GM12892 (cell line): ENCODE results near the gene GAL3ST2.
A peak's percentile ranks its signal among the peaks of the same experiment; 100 is the strongest.
"Not testable (repeated sequence)": the region's sequence is repeated elsewhere in the genome, so short reads cannot be mapped to it uniquely, and the experiment has no call there.

ENCODE experiments used
- DNase-seq: peaks from one replicate; pipeline ENCODE4 v3.0.0; 2011; ENCODE audit not compliant: insufficient read length
- FAIRE-seq: peaks from 2 replicates; lab custom pipeline; 2011; peaks lifted over from hg19 to GRCh38; lab: Jason Lieb, UNC
- POLR2A ChIP-seq: IDR thresholded peaks from 2 replicates; pipeline ENCODE4 v1.6.1; 2011; ENCODE audit warnings: low read depth, low read length, control low read depth
- POLR2AphosphoS5 ChIP-seq: IDR thresholded peaks from 2 replicates; pipeline ENCODE4 v1.6.1; 2011; ENCODE audit warnings: low read depth, low read length, control low read depth
- TAF1 ChIP-seq: IDR thresholded peaks from 2 replicates; pipeline ENCODE4 v1.6.1; 2011; ENCODE audit warnings: low read depth, mild to moderate bottlenecking, control low read depth, low read length, borderline replicate concordance

The GAL3ST2 gene

DNA sequence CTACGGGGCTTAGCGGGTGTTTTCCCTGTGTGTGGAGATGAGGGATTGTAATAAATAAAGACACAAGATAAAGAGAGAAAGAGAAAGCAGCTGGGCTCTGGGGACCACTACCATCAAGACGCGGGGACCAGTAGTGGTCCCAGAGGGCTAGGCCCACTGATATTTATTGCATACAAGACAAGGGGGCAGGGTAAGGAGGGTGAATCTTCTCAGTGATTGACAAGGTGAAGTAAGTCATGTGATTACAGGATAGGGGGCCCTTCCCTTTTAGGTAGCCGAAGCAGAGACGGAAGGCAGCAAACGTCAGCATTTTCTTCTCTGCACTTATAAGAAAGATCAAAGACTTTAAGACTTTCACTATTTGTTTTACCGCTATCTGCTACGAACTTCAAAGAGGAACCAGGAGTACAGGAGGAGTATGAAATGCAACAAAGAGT, 4.5 kb upstream of the GAL3ST2 start:
- peak; percentile 80 for FAIRE-seq
- TF ChIP-seq TAF1 (no peak), POLR2A (no peak), POLR2AphosphoS5 (no peak)
- DNase-seq: no peak

DNA sequence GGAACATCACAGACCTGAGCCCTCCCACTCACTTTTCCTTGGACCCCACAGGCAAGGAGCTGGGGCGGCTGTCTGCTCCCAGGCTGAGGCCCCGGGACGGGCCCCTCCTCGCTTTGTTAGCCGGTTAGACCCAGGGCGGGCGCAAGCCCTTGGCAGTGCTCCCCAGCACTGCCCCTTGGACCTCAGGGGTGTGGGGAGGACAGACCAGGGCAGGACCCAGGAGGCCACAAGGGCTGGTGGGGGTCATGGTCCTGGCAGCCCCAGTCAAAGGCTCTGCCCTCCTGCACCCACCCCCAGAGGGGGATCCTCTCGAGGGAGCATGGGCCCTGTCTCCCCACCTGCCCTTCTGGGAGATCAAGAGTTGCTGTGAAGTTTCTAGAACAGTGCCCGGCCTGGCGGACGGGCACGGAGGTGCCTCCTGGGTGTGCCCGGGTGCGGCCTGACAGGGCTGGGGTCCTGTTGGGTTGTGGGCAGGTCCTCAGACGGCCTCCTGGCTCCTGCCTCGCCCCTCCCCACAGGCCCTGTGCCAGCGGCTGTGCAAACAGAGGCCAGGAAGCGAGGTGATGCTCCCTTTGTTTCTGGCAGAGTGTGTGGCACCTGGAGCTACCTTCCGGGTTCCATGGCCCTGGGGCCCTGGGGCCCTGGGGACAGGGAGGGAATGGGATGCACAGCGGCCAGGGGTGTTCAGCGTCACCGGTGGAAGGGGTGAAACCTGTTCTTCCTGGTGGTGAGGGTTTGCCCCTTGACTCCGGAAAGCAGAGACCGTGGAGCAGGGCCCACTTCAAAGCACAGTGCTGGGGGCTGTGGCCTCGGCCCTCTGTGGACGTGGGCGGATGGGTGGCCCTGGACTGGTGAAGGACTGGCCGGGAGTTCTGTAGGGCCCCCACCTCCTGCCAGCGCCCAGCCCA, 2.9 kb upstream of the GAL3ST2 start:
- DNase-seq (no peak), FAIRE-seq (no peak)
- TF ChIP-seq POLR2AphosphoS5 (no peak), POLR2A (no peak), TAF1 (no peak)

DNA sequence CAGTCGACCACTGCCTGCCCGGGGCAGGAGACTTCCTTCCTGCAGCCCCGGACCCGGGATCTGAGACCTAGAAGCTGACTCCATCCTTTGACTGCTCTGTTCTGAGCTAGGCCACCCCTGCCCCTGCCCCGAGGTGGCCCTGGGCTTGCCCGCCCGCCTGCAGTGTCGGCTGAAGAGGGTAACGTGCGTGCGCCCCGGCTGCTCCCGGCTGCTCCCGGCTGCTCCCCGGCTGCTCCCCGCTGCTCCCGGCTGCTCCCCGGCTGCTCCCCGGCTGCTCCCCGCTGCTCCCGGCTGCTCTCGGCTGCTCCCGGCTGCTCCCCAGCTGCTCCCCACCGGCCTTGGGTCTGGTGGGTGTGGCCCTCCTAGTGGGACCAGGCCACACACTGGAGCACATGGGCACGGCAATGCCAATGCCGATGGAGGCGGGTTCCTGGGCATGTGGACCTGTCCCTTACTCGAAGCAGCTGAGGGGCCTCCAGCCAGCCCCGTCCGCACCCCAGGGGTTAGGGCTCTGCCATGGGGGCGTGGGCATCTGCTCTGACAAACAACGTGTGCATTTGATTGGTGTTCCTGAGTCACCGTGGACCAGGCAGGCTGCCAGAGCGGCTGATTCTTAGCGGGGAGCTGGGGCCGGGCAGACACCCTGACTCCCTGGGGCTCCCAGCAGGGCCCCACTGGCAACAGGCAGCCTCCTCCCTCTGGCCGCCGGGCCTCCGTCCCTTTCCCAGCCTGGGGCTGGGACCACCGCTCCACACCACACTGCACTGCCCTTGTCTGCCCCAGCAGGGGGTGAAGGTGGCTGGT, 2.0 kb upstream of the GAL3ST2 start:
- DNase-seq (no peak), FAIRE-seq (no peak)
- no peak for TF ChIP-seq POLR2A

DNA sequence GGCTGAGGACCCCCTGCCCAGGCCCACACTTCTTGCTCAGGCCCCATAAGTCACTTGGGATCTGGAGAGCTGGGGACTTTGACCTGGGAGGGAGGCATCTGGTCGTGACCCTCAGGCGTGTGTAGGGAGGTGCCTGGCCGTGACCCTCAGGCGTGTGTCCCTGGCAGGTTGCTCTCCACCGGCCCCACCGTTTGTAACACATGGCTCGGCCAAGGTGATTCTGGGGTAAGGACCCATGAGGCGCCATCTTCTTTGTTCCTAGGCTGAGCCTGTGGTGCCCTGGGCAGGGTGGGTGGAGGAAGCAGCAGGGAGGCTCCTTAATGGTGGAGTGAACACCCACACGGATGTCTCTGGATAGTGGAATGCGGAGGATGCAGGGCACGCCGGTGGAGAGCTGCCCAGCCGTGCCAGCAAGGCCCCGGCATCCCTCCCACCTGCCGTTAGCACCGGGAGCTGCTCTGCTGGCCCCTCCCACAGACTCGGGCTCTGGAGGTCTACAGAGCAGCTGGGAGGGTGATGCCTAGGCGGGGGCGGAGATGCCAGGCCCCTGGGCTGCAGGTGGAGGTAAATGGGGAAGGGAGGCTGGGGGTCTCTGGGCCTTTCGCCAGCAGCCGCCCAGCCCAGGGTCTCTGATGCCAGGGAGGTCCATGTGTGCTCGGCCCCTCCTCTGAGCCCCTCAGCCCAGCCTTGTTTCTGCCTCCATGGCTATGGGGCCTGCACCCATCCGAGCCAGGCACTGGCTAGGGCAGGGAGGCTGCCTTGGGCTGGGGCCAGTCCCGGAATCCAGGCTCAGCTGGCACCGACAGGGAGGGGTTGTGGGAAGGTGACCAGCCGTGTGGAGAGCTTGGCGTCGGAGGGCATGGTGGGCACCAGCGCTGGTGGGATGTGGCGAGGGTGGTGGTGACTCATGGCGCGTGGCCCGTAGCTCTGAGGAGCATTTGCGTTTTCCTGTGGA, 1.1 kb upstream of the GAL3ST2 start:
- FAIRE-seq (no peak), DNase-seq (peak; percentile 9)
- TF ChIP-seq POLR2A (no peak), POLR2AphosphoS5 (no peak), TAF1 (no peak)

DNA sequence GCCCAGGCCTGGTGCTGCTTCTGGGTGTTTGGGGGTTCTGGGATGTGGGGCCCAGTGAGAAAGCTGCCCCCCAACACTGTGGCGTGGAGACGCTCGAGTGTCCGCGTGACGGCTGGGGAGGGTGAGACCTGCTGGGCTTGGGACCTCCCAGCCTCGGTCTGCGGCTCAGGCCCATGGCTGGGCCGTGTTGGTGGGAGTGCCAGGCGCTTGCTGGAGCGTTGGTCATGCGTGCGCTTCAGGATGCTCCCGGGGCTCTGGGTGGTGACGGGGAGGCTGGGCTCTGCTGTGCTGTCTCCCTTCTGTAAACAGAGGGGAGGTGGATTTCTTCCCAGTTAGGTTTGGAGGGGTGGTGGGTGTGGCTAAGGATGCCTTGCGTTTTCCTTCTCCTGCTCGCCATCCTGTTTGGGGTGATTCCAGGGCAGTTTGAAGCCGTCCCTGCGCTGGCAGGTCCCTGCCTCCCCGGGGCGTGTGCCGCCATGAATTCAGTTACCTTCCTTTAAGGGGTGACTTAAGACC, 606 bp downstream of the GAL3ST2 start:
- FAIRE-seq: no peak
- no peak for DNase-seq
- TF ChIP-seq POLR2AphosphoS5 (no peak), TAF1 (no peak), POLR2A (no peak)

DNA sequence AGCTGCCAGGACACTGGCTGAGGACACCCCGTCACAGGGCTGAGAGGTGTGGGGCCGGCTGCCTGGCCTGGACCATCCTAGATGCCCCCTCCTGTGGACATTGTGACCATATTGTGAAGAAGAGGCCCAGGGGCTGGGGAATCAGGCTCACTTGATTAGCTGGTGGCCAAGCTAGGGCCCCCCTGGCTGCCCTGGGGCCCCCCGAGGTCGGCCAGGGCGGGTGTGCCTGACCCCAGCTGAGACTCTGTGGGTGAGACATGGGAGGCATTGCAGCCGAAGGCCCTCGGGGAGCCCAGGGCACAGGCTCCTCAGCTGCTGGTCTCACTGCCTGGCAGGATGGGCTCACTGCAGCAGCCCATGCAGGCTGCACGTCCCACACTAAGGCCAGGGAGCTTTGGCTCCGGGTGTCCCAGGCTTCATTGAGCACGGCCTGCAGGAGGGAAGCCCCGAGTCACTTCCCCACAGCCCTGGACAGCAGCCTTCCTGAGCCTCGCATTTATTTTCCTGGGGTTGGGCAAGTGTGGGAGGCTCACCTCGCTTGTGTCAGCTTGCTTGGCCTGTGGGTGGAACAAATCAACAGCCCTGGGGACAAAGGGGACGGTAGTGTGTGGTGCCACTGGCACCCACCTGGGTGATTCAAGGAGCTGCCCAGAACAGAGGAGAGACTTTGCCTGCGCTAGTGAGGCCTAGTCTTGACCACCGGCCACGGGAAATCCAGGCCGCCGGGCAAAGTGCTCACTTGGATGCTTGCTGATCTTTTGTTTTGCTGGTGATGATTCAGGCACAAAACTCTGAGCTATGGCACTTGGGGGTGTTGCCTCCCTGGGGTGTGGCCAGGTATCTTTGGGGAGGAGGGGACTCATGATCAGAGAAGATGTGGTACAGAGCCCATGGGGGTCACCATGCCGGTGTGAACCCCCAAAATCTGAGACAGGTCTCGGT, 1.3 kb downstream of the GAL3ST2 start:
- no peak for DNase-seq
- TF ChIP-seq TAF1 (no peak), POLR2A (no peak), POLR2AphosphoS5 (no peak)
- no peak for FAIRE-seq

DNA sequence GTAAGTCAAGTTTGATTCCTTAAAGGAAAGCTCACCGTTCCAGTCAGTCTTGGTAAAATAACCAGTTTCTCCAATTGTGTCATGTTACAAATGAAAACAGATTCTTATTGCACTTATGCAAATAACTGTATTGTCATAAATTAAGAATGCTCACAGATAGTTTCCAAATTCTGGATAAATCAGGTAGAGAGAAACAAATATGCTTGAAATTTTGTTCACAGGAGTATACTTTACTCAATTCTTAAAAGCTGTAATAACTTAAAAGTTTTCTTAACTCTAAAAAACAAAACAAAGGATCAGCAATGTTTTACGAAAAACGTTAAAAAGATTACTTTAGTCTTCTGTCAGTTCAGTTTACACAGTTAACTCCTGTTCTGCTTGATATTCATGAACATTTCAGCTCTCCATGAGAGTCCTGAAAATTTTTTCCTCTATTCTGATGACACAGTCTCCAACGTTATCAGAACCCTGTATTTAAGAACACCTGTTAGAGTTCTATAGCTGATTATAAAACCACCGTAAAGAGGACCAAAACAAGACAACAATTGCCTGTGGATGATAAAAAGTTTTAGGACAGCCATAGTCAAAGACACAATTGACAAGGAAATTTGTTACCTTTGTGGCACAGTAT, 4.4 kb downstream of the GAL3ST2 start:
- TF ChIP-seq POLR2AphosphoS5: no peak
- no peak for TF ChIP-seq POLR2A
- TF ChIP-seq TAF1: no peak
- FAIRE-seq (no peak), DNase-seq (no peak)

DNA sequence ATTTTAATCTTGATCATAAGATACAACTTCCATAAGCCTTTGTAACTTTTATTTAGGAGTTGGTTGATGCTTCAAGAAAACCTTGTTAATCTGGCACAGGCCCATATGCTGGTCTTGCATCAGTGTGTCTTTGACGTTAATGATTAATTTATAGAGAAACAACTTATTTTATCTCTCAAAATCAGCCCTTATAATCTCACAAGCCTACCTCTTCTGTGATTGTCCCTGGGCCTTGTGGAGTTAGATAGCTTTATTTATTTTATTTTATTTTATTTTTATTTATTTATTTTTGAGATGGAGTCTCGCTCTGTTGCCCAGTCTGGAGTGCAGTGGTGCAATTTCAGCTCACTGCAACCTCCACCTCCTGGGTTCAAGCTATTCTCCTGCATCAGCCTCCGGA, 5.4 kb downstream of the GAL3ST2 start:
- DNase-seq: not testable (repeated sequence)

DNA sequence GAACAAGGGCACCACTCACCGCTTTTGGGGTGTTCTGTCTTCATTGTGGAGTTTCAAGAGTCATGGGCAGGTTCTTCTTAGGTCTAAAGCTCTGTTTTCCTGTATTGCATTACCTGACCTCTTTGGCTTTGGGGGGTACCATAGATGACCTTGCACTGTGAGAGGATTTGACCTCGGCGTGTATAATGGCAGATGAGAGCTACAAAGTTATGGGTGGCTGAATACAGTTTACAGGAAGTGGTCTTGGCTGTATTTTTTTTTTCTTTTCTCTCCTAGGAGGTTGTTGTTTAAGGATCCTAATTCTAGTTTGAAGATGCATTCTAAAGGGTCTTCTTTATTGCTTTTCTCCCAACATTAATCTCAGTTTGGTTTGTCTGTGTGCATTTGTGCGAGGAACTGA, 11.5 kb downstream of the GAL3ST2 start:
- TF ChIP-seq POLR2A: no peak
- TF ChIP-seq POLR2AphosphoS5: no peak
- no peak for TF ChIP-seq TAF1
- FAIRE-seq: no peak
- no peak for DNase-seq

More for the DNA sequence above, 5.4 kb downstream of the GAL3ST2 start:
- FAIRE-seq: not testable (repeated sequence)

DNA sequence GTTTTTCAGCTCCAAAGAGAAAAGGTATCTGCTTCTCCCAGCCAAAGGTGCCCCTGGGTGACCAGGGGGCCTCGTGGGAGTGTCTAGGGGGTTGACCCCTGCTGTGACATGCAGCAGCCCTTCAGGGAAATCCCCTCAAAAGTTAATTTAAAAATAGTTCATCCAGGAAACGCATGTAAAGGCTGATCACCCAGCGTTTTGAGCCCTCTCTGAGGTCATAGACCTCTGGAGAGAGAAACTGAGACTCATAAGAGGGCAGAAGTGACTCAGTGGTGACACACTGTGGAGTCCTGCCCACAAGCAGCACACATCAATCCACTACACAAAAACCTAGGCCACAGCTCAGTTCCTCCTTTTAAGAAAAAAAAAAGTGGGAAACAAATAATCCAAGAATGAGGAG, 11.9 kb downstream of the GAL3ST2 start:
- DNase-seq (peak; percentile 24), FAIRE-seq (peak; percentile 94)
- TF ChIP-seq POLR2AphosphoS5 (no peak), TAF1 (no peak), POLR2A (no peak)

DNA sequence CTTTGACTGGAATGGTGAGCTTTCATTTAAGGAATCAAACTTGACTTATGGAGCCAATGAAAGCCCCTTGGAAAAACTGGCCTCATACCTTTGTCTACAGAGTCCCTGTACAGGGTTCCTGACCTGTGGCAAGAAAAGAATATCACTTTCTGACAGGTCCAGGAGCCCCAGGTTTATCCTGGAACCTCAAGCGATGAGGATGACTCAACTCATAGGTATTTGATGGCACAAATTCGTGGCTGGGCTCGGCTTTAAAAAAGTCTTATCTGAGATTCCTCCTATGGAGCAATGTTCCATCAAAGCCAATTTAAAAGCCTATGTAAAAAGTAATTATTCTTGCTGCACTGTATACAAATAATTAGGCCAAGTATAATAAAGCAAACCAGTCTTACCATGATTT, 14.8 kb downstream of the GAL3ST2 start:
- not testable (repeated sequence) for DNase-seq, FAIRE-seq
